Testis (tissue), 3 donors: ENCODE results near the gene PLCB2. TPM values are rescaled to one million over a fixed set of nuclear protein-coding genes. Genes with fewer than 3 reads are reported as not detected.

Experiments used
- DNase-seq: peaks from one replicate; pipeline ENCODE4 v3.0.0-alpha.2; 2019
- H3K27ac ChIP-seq, 2 donors: fragments of 200-600 bp; sonication (generic); one replicate each; pipeline ENCODE4 v1.5.1; 2019
- H3K27me3 ChIP-seq: fragments of 200-600 bp; sonication (generic); one replicate; pipeline ENCODE4 v1.5.1; 2019
- H3K36me3 ChIP-seq: fragments of 200-600 bp; sonication (generic); one replicate; pipeline ENCODE4 v1.5.1; 2017; ENCODE audit warnings: low read depth; ENCODE audit errors: missing control alignments
- H3K4me1 ChIP-seq: fragments of 200-600 bp; sonication (generic); one replicate; pipeline ENCODE4 v1.5.1; 2019
- H3K4me3 ChIP-seq, 2 donors: fragments of 200-600 bp; sonication (generic); one replicate each; pipeline ENCODE4 v1.5.1; 2017 to 2019
- H3K9me3 ChIP-seq: fragments of 200-600 bp; sonication (generic); one replicate; pipeline ENCODE4 v1.5.1; 2017
- CTCF ChIP-seq, 3 experiments: fragments of 450-650 bp in 2 of 3; fragments of 200-600 bp in 1 of 3; sonication (generic) in 1 of 3; IDR thresholded peaks; one replicate each; pipeline ENCODE4 v1.5.1; 2016 to 2019; ENCODE audit warnings: antibody characterized with exemption in 3 of 3, mild to moderate bottlenecking in 2 of 3, moderate library complexity in 1 of 3
- POLR2A ChIP-seq: fragments of 450-650 bp; IDR thresholded peaks from one replicate; pipeline ENCODE4 v1.6.1; 2017; ENCODE audit warnings: antibody characterized with exemption, mild to moderate bottlenecking, moderate library complexity
- WGBS, 2 donors: methylation state at CpG; one replicate each; pipeline ENCODE4 v1.1.5; 2018; 5-methylcytosine and 5-hydroxymethylcytosine counted together
- intact Hi-C: fragments of 100-400 bp; cut with DNase I; formaldehyde crosslinking; loops from one replicate; pipeline ENCODE4 v1.15.1; 2023; ENCODE audit warnings: low total_unique reads
- polyA plus RNA-seq: library from polyadenylated mRNA; stranded (reverse); fragments of 350-450 nt; fragmentation: Illumina TruSeq; extraction: RNeasy Lipid Tissue Mini Kit (QIAGEN cat#74804); gene quantifications from one replicate; pipeline ENCODE4 v1.2.3, GENCODE V29; 2014; ENCODE audit warnings: low read depth, low replicate concordance; ENCODE audit not compliant: insufficient read depth
- total RNA-seq, 2 donors: library from RNA; depleted of rRNA; stranded (reverse); fragments of >200 nt; gene quantifications; one replicate each; pipeline ENCODE4 v1.2.3, GENCODE V29; 2016

PLCB2 gene
- total and polyA plus RNA-seq, 3 donors from 2014 or later = 8.8 to 13.6 (median 9.7) TPM

- TF ChIP-seq CTCF (IDR thresholded peaks at IDR 0.05) (no peak), POLR2A (no peak)
- Histone ChIP-seq H3K9me3 (no peaks in the 10 kb centered on the region), H3K4me3 (no peak overlapping the region), H3K27ac (peak overlapping the region in 1 of 2 donors; percentile 28), H3K36me3 (no peaks in the 10 kb centered on the region), H3K4me1 (peaks cover 36% of the 10 kb centered on the region), H3K27me3 (no peaks in the 10 kb centered on the region)
- no peak for DNase-seq
- 78 to 87% methylated on average over 6 to 7 of the region's 7 CpGs for WGBS, 2 donors
- intact Hi-C loops = no loop called here
These were observed 34.9 kb upstream of the PLCB2 start for GRCh38 chr15:40342416-40343320.

- Histone ChIP-seq H3K4me3 (peak within 1 kb of the TSS in 1 of 2 donors; percentile 44), H3K27ac (peak within 1 kb of the TSS; percentile 92 to 93), H3K9me3 (no peaks in the 10 kb centered on the region), H3K36me3 (no peaks in the 10 kb centered on the region), H3K4me1 (peaks cover 43% of the 10 kb centered on the region), H3K27me3 (no peaks in the 10 kb centered on the region)
- intact Hi-C loops = no loop called here
- DNase-seq = peak; percentile 90
- TF ChIP-seq POLR2A = no peak
- TF ChIP-seq CTCF (IDR thresholded peaks at IDR 0.05) = no peak
- WGBS, 2 donors = 46 to 53% methylated on average over 5 to 15 of the region's 17 CpGs
These were observed 33.1 kb upstream of the PLCB2 start, which contains the start of gene CCDC9B for GRCh38 chr15:40340740-40341400. Gene CCDC9B, minus strand, starts transcription at chr15:40340939. Its CDS starts 120 bp downstream, at chr15:40340819.

- 39% methylated on average over 14 of the region's 14 CpGs; no CpG with 5 or more reads in 1 of the 2 donors for WGBS, 2 donors
- peaks cover 45% of the 10 kb centered on the region for H3K4me1 ChIP-seq
- DNase-seq = peak; percentile 75
- H3K9me3 ChIP-seq = no peaks in the 10 kb centered on the region
- H3K27ac ChIP-seq = peak overlapping the region; percentile 92 to 93
- intact Hi-C loops = no loop called here
- H3K36me3 ChIP-seq = no peaks in the 10 kb centered on the region
- TF ChIP-seq POLR2A (no peak), CTCF (IDR thresholded peaks at IDR 0.05) (no peak)
- H3K4me3 ChIP-seq = peak overlapping the region in 1 of 2 donors; percentile 44
- H3K27me3 ChIP-seq = no peaks in the 10 kb centered on the region
These were observed 32.5 kb upstream of the PLCB2 start for GRCh38 chr15:40340038-40340739.

GRCh38 chr15:40339621-40339945 is 31.8 kb upstream of the PLCB2 start:
- Histone ChIP-seq H3K9me3 (no peaks in the 10 kb centered on the region), H3K36me3 (no peaks in the 10 kb centered on the region), H3K4me3 (peak overlapping the region in 1 of 2 donors; percentile 44), H3K27ac (peak overlapping the region; percentile 92 to 93), H3K4me1 (peaks cover 51% of the 10 kb centered on the region), H3K27me3 (no peaks in the 10 kb centered on the region)
- intact Hi-C loops = no loop called here
- TF ChIP-seq CTCF (IDR thresholded peaks at IDR 0.05) = no peak
- TF ChIP-seq POLR2A = no peak
- peak; percentile 27 for DNase-seq
- WGBS, 2 donors = 77% methylated on average over 7 of the region's 7 CpGs; no CpG with 5 or more reads in 1 of the 2 donors
